Umbilical cord (tissue), 2 donors: ENCODE data around the gene STX5. TPM values are rescaled to one million over a fixed set of nuclear protein-coding genes. Genes with fewer than 3 reads are reported as not detected.
A peak's percentile ranks its signal among the peaks of the same experiment; 100 is the strongest.
"Not testable (repeated sequence)": the region's sequence is repeated elsewhere in the genome, so short reads cannot be mapped to it uniquely, and the experiment has no call there.

Source experiments
- DNase-seq: peaks from one replicate; pipeline ENCODE4 v3.0.0-alpha.2; 2015; ENCODE audit warnings: low spot score
- total RNA-seq: library from RNA; depleted of rRNA; stranded (reverse); fragments of >200 nt; gene quantifications from one replicate; pipeline ENCODE4 v1.2.3, GENCODE V29; 2014; ENCODE audit warnings: low replicate concordance; ENCODE audit not compliant: insufficient read depth

STX5 gene
- total RNA-seq, 1 donor from 2014 or later = 44.3 TPM

DNA sequence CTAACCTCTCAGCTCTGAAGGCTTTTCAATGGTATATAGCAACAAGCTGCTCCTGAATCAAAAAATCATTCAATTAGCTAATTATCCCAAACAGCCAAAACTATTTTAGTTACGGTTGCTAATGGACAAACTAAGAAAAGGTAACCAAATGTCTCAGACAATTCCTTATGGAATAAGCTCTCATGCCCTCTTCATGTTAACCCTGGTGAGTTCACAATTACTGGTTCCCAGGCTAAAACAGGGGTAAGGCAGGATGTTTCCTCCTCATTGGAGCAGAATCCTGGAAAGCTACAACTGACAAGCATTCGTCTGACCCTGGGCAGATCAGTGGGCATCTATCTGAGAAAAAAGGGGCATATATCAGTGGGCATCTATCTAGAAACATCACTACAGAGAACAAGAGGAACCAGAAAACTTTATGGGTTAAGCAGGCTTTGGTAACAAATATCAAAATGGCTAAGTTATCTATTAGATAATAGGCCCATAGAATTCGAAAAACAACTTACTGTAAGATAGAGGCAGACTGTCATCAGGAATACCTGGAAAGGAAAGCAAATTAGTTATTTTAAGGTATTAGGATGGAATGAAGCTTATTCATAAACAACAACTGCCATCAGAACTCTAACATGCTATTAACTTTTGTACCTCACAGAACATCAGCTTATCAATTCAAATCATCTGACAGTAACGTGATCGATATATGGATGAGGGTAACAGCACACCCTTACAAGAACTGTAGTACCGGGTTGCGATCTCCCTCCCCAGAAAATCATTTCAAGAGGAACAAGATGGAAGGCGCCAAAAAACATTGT, 22.4 kb upstream of the STX5 start:
- DNase-seq = no peak

DNA sequence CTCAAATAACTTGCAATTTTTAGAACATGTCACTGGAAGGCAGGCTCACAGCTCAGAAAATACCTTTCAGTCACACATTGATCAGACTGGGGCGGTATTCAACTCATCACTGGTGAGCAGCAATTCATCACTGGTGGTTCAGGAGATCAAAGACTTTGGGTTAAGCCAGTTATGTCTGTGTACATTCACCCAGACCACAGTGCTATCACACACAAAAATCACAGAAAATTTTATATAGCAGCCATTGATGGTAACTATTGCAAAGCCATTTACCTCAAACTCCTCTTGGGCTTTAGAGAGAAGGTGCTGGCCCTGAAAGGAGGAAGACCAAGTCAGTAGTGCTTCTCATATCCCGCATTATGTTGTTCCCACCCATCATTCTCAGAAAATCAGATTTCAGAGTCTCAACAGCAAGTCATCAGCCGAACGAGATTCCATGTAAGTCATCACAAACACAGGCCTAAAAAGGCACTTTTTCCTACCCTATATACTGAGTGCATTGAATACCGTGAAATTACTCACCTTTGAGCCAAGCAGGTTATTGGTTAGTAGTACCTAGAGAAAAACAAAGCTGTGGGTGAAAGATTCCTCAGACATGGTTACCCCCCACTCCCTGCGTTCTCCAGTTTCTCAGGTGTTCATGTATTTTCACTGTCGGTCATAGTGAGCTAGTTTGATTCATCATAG, 21.6 kb upstream of the STX5 start:
- DNase-seq = no peak

DNA sequence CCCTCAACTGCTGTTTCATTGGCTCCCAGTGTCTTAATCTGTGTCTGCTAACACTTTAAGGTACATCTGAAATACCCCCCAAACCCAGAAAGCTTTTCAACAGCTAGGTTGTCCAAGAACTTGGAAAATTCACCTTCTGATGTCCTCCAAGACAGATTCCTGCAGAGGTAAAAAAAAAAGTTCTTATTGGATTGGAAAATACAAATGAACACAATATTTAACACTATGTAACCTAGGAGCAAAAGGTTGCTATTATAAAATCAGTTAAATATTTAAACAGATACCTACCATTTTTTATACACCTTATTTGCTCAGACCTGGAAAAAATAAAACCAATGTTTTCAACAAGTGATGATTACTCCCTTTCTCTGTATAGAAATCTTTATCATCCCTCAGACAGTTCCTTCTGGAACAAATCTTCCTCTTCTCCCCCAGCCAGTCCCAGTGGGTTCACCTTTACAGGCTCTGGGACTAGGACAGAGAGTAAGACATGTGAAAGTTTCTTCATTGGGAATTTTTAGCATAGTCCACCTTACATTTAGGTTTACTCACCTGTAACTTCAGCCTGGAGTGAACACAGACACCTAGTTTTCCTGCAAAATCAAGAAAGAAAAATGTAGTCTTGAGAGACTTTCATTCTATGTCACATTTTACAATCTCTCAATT, 20.8 kb upstream of the STX5 start:
- DNase-seq = no peak

DNA sequence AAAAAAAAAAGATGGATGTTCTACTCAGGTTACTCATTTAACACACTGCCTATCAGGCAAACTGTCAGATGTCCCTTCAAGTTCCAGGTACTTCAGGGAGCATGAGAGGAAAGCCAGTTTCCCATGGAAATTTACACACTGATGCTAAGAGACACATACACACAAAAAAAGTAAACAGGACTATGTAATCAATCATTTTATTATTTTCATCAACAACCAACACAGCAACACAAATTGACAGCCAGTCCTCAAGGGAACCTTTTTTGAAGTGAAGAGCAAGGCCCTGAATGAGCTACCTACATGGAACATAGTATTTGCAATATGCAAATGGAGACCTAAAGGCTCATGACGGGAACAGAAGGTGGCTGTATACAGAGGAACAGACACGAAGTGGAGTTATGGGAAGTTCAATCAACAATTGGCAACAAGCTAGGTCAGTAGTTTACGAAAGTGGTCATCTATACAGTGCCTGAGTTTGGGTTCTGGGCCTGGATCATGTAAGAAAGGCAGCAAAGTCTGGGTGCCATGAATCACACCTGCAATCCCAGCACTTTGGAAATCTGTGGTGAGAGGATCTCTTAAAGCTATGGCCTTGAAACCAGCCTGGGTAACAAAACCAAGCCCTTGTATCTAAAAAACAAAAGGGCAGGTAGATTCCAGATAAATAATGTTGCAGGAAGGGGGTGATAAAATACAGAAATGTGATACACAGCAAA, 20.1 kb upstream of the STX5 start:
- DNase-seq = no peak

DNA sequence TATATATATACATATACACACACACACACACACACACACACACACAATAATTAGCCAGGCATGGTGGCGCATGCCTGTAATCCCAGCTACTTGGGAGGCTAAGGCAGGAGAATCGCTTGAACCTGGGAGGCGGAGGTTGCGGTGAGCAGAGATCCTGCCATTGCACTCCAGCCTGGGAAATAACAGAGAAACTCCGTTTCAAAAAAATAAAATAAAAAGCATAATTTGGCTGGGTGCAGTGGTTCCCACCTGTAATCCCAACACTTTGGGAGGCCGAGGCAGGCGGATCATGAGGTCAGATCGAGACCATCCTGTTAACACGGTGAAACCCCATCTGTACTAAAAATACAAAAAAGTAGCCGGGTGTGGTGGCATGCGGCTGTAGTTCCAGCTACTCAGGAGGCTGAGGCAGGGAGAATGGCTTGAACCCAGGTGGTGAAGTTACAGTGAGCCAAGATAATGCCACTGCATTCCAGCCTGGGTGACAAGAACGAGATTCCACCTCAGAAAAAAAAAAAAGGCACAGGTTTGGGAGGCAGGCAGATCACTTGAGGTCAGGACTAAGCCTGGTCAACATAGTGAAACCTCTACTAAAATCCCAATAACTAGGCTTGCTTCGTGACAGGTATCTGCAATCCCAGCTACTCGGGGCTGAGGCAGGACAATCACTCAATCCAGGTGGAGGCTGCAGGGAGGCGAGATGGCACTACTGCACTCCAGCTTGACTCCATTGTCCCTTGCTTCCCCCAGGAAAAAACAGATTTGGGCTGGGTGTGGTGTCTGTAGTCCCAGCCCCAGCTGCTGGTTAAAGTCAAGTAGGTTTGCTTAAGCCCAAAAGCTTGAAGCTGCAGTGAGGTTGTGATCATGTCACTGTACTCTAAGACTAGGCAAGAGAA, 19.3 kb upstream of the STX5 start:
- no peak for DNase-seq

DNA sequence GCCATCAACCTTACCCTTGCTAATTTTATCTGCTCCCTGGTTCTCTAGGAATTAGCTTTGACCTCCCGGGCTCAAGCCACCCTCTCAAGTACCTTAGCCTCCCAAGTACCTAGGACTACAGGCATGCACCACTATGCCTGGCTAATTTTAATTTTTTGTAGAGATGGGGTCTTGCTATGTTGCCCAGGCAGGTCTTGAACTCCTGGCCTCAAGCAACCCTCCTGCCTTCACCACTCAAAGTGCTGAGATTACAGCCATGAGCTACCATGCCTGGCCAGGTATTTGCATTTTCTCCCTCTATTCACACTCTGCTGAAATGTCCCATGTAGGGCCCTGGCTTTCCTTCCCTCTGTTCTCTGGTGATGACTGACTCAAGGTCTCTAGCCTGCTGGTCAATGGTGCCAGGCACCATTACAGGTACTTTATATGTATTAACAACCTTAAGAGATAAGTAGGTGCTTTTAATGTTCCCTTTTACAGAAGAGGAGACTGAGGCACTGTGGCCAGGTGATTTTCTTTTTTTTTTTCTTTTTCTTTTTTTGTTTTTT, 16.0 kb upstream of the STX5 start:
- DNase-seq = no peak

DNA sequence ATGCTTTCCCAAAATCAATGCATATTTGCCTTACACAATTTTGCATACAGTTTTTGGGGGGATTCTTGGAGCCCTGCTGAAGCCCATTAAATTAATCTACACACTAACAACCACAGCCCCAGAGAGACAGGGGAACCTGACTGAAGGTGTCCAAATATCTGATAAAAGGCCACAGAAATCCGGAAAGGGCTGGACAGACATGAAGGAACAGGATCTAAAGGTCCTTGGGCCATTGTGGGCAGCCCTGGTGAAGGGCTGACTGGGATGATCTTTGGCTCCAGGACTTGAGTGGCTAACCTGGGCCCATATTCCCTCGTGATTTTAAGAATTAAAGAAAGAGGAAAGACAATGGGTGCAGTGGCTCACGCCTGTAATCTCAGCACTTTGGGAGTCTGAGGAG, 14.3 kb upstream of the STX5 start:
- no peak for DNase-seq

DNA sequence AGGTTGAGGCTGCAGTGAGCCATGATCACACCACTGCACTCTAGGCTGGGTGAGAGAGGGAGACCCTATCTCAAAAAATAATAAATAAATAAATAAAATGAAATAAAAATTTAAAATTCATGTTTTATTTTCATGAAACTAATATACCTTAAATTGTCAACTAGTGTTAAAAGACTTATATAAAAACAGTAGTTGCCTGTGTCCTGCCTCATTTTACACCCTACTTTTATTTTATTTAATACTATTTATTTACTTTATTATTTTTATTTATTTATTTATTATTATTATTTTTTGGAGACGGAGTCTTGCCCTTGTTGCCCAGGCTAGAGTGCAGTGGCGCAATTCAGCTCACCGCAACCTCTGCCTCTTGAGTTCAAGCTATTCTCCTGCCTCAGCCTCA, 12.3 kb upstream of the STX5 start:
- no peak for DNase-seq

DNA sequence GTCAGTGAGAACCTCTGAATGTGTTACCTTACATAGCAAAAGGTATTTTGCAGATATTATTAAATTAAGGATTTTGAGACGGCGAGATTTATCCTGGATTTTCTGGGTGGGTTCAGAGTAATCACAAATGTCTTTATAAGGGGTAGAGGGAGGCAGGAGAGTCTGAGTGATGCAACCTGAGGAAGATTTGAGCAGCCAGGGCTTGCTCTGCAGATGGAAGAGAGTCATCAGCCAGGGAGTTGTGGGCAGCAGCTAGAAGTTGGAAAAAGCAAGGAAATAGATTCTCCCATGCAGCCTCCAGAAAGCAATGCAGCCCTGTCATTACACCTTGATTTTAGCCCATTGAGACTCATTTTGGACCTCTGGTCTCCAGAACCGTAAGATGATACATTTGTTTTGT, 11.6 kb upstream of the STX5 start:
- no peak for DNase-seq

DNA sequence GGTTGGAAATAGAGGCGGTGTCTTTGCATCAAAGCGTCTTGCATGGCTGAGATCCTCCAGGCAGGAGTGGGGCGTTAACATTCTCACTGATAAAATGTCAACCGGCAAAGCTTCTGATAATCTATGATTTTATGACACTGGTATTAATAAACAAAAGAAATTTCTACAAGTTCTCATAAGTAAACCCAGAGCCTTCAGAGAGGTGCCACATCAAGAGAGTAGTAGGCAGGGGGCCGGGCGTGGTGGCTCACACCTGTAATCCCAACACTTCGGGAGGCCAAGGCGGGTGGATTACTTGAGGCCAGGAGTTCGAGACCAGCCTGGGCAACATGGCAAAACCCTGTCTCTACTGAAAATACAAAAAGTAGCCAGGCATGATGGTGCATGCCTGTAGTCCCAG, 11.0 kb upstream of the STX5 start:
- DNase-seq = peak; percentile 42

DNA sequence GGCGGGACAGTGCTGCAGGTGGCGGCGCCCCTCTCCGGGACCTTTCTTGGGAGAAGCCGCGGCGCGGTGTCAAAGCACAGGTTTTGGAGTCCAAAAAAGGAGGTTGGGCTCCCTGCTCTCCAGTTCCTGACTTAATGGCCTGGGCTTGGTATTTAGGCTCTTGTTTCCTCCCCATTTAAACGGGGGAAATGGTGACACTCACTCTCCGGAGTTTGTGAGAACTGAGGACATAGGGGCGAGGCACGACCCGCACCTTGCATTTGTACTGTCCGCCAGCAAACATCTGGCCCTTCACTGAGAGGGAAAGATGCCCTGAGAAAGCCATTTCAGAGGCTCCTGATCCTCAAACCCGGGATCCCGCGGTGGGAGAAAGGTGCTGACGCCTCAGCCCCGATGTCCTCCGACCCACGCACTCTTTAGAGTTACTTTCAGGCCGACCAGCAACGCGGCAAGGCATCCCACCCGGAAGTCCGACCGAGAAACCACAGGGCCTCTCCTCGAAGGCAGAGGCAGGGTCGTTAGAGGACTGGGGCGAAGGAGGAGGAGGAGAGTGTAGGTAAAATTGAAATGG, 10.4 kb upstream of the STX5 start:
- DNase-seq = no peak

DNA sequence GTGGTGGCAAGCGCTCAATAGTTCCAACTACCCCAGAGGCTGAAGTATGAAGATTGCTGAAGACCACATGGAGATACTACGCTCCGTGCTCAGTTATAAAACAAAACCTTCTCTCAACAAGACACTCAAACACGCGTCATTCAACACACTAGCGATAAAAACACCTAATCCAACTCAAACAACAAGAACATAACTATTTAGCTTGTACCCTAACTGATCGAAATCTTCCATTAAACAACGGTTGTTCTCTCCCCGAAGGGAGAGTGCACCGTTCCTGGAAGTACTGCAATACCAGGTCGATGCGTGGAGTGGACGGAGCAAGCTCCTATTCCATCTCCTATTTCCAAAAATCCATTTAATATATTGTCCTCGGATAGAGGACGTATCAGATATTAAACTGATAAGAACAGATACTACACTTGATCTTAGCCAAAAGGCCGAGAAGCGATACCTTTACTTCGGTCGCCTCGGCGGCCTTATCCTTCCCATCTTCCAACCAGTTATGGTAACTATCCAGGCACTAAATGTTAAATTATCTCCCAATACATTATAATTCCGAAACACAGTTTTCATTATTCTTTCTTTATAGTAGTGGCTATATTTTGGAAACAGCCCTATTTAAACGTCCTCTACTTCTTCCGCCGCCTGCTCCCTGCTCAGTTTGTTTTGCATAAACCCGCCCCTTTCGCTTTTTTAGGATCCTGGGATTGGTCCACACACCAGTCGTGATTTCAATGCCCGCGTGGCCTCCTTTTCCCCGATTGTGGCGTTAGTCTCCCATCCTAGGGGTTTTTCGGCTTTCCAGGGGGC, 9.7 kb upstream of the STX5 start:
- DNase-seq = peak; percentile 99

DNA sequence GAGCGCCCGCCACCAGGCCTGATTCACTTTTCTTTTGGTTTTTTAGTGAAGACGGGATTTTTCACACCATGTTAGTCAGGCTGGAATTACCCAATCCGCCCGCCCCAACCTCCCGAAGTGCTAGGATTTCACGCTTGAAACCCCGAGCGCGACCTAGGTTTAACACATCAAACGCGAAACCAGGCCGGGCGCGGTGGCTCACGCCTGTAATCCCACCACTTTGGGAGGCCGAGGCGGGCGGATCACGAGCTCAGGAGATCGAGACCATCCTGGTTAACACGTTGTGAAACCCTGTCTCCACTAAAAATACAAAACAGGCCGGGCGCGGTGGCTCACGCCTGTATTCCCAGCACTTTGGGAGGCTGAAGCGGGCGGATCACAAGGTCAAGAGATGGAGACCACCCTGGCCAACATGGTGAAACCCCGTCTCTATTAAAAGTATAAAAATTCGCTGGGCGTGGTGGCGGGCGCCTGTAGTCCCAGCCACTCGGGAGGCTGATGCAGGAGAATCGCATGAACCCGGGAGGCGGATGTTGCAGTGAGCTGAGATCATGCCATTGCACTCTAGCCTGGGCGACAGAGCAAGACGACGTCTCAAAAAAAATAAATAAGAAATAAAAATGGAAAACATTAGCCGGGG, 9.0 kb upstream of the STX5 start:
- not testable (repeated sequence) for DNase-seq

DNA sequence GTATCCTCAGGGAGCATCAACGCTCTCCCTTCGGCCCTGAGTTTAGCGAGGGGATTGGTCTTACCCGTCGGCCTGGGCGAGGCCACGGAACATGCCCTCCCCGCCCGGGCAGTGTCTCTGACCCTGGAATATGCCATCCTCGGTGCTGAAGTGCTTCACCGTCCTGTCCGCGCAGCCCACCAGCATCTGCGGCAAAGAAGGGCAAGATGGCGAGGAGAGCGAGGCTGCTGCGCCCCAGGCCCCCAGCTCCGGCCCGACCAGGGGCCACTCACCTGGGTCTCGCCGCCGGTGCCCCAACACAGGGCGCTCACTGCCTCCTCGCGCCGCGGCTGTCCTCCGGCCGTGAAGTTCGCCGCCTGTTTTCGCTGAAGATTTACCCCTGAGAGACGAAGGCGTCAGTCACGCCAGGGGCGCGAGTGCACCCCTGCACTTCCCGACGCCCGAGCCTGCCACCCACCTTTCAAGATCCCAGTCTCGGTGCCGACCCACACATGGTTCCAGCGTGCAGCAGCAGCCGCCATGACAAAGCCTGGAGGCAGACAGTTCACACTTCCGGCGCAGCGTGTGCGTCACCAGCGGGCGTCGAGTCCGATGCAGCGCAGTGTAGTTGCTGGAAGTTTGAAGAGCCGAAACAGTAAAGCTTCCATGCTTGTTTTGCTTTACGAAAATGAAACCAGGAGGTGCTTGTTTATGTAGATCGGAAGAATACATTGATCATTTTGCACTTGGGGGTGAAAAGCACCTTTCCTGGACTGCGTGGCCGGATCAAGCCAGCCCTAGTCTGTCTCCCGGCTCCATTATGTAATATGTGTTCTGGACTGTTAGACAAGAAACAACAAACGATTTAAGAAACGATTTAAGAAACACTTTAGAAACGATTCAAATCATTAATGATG, 7.4 kb upstream of the STX5 start, which contains the start of gene WDR74:
Gene WDR74 (minus strand): TSS at position 541 of the 896 bp plus-strand sequence. CDS start 20 bp downstream, at position 521.
- peak; percentile 98 for DNase-seq

DNA sequence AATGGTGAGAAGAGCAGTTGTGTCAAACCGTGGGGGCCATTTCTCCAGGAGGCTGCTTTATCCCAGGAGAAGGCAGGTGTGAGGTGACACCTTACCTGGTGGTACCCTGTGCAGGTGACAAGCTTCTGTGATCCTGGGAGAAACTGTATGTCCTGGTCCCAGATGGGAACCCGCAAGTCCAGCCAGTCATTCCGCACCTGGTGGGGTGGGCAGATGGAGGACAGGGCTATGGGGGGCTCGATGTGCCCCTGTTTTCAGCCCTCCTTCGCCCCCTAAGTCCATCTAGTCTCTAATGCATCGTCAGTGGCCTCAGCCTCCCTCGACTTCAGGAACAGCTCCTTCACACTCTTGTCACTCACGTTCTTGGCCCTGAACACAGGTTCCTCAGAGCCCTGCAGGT, 3.5 kb upstream of the STX5 start:
- no peak for DNase-seq

DNA sequence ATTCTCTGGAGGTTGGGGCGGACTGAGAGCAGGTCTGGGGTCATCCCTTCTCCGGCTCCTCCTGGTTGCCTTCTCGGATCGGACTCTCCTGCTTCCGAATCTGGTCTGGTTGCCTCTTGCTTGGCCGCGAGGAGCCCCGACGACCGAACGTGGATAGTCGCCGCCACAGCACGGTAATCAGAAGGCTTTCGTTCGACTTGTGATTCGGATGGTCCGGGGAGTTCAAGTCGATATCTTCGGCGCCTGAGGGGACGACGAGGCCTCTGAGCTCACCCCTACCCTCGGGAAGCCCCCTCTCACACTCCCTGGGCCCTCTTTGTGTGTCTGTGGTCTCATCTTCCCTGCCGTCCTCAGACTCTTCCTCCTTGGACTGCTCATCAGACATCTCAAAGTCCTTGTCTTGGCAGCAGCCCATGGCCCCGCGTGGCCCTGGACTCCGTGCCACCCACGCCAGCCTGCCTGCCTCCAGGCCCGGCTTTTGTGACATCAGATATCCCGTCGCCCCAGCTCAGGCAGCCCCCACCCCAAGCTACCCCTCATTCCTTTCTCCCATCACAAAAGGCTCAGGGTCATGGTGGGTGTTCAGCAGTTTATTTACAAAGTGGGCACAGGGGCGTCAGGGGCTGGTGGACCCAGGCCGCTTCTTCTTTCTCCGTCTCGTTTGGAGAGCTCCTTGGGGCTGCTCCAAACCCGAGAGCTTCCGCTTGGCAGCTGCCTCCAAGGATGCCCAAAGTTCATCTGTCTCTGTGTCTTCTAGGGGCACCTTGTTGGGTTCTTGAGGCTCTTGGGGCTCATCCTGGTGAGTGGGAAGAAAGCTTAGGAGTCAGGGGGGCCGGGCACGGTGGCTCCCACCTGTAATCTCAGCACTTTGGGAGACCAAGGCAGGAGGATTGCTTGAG, 734 bp upstream of the STX5 start, which contains the start of gene TEX54:
Gene TEX54 (minus strand): TSS at position 506 of the 899 bp plus-strand sequence.
- DNase-seq = no peak
